Esophagus squamous epithelium (tissue), 5 donors: ENCODE measurements around the gene ADGRF3. TPM values are rescaled to one million over a fixed set of nuclear protein-coding genes. Genes with fewer than 3 reads are reported as not detected.

ENCODE experiments used
- DNase-seq: peaks from one replicate; lab custom pipeline; 2025; lab: John Stamatoyannopoulos, UW
- H3K27ac ChIP-seq, 4 donors: fragments of 200-600 bp; sonication (generic); one replicate each; pipeline ENCODE4 v1.5.1; 2016 to 2019; ENCODE audit warnings: mild to moderate bottlenecking in 1 of 4
- H3K27me3 ChIP-seq, 4 donors: fragments of 200-600 bp; sonication (generic); 1 replicate in 3 of 4; 2 replicates in 1 of 4; pipeline versions ENCODE4 v1.5.1 to v1.6.0; 2017 to 2021; ENCODE audit warnings: antibody characterized with exemption in 1 of 4
- H3K36me3 ChIP-seq, 3 donors: fragments of 200-600 bp; sonication (generic); one replicate each; pipeline ENCODE4 v1.5.1; 2016 to 2019
- H3K4me1 ChIP-seq, 3 donors: fragments of 200-600 bp; sonication (generic); one replicate each; pipeline ENCODE4 v1.5.1; 2017 to 2019
- H3K4me3 ChIP-seq, 4 donors: fragments of 200-600 bp; sonication (generic); 1 replicate in 3 of 4; 2 replicates in 1 of 4; pipeline ENCODE4 v1.5.1; 2016 to 2019; ENCODE audit warnings: mild to moderate bottlenecking in 2 of 4, moderate library complexity in 1 of 4
- H3K9me3 ChIP-seq, 3 donors: fragments of 200-600 bp; sonication (generic); one replicate each; pipeline ENCODE4 v1.5.1; 2016 to 2019
- CTCF ChIP-seq, 6 experiments: fragments of 450-650 bp in 4 of 6; fragments of 200-600 bp in 2 of 6; sonication (generic) in 2 of 6; IDR thresholded peaks; one replicate each; pipeline ENCODE4 v1.5.1; 2016 to 2019; ENCODE audit warnings: antibody characterized with exemption in 6 of 6, mild to moderate bottlenecking in 4 of 6, moderate library complexity in 4 of 6
- POLR2A ChIP-seq, 4 donors: fragments of 450-650 bp; IDR thresholded peaks; one replicate each; pipeline ENCODE4 v1.6.1; 2017; ENCODE audit warnings: antibody characterized with exemption in 4 of 4, mild to moderate bottlenecking in 4 of 4, moderate library complexity in 3 of 4
- WGBS, 2 donors: methylation state at CpG; one replicate each; pipeline ENCODE4 v1.1.5; 2018; 5-methylcytosine and 5-hydroxymethylcytosine counted together
- intact Hi-C: fragments of 100-400 bp; cut with DNase I; formaldehyde crosslinking; loops from one replicate; pipeline ENCODE4 v1.15.0; 2022
- total RNA-seq, 4 donors: library from RNA; depleted of rRNA; stranded (reverse); fragments of >200 nt; gene quantifications; one replicate each; pipeline ENCODE4 v1.1.0, GENCODE V29; 2016
- donor health status: DM: yes; HTN: yes; CAD: no.

ADGRF3 gene
- total RNA-seq, 4 donors from 2014 or later: 0.41 TPM; not detected in 3

GRCh38 chr2:26297061-26297460, 49.5 kb downstream of the ADGRF3 start:
- no peak overlapping the region for H3K4me3 ChIP-seq
- H3K36me3 ChIP-seq: no peaks in the 10 kb centered on the region
- 86 to 90% methylated on average over 2 to 3 of the region's 3 CpGs for WGBS, 2 donors
- no peak overlapping the region for H3K27ac ChIP-seq
- H3K27me3 ChIP-seq: no peaks in the 10 kb centered on the region
- no peak for DNase-seq
- intact Hi-C loops: no loop called here
- H3K4me1 ChIP-seq: peaks cover 14 to 62% (median 18%) of the 10 kb centered on the region in 3 donors
- no peaks in the 10 kb centered on the region for H3K9me3 ChIP-seq
- TF ChIP-seq POLR2A (IDR thresholded peaks at IDR 0.05) (no peak), CTCF (IDR thresholded peaks at IDR 0.05) (no peak)

- no peak overlapping the region for H3K4me3 ChIP-seq
- H3K9me3 ChIP-seq: no peaks in the 10 kb centered on the region
- no peaks in the 10 kb centered on the region for H3K27me3 ChIP-seq
- no peak overlapping the region for H3K27ac ChIP-seq
- 82 to 95% methylated on average over 1 of the region's 1 CpG for WGBS, 2 donors
- peaks cover 8 to 50% (median 13%) of the 10 kb centered on the region in 3 donors for H3K4me1 ChIP-seq
- no peak for TF ChIP-seq CTCF (IDR thresholded peaks at IDR 0.05)
- TF ChIP-seq POLR2A (IDR thresholded peaks at IDR 0.05): no peak
- H3K36me3 ChIP-seq: peaks cover 0 to 8% (median 3%) of the 10 kb centered on the region in 3 donors
- DNase-seq: no peak
- intact Hi-C loops: no loop called here
Measured at GRCh38 chr2:26295511-26295910, 51.1 kb downstream of the ADGRF3 start.

- no peak for TF ChIP-seq CTCF (IDR thresholded peaks at IDR 0.05)
- TF ChIP-seq POLR2A (IDR thresholded peaks at IDR 0.05): no peak
- Histone ChIP-seq H3K36me3 (peaks cover 5 to 36% (median 8%) of the 10 kb centered on the region in 3 donors), H3K4me1 (peaks cover 0 to 21% (median 0%) of the 10 kb centered on the region in 3 donors), H3K9me3 (no peaks in the 10 kb centered on the region), H3K4me3 (no peak overlapping the region), H3K27me3 (no peaks in the 10 kb centered on the region), H3K27ac (peak overlapping the region in 2 of 4 donors; percentile 30 to 45)
- intact Hi-C loops: no loop called here
- DNase-seq: no peak
- 35 to 54% methylated on average over 6 of the region's 6 CpGs for WGBS, 2 donors
Measured at GRCh38 chr2:26292646-26293045, 53.9 kb downstream of the ADGRF3 start.

- Histone ChIP-seq H3K36me3 (peaks cover 5 to 63% (median 15%) of the 10 kb centered on the region in 3 donors), H3K27ac (no peak overlapping the region), H3K4me3 (no peak overlapping the region), H3K4me1 (peaks cover 0 to 16% (median 0%) of the 10 kb centered on the region in 3 donors), H3K9me3 (no peaks in the 10 kb centered on the region), H3K27me3 (no peaks in the 10 kb centered on the region)
- intact Hi-C loops: no loop called here
- TF ChIP-seq POLR2A (IDR thresholded peaks at IDR 0.05) (no peak), CTCF (IDR thresholded peaks at IDR 0.05) (no peak)
- no peak for DNase-seq
- 69 to 81% methylated on average over 1 of the region's 1 CpG for WGBS, 2 donors
Measured at GRCh38 chr2:26290001-26290400, 56.6 kb downstream of the ADGRF3 start.

GRCh38 chr2:26285931-26286330, 60.7 kb downstream of the ADGRF3 start:
- TF ChIP-seq CTCF (IDR thresholded peaks at IDR 0.05) (no peak), POLR2A (IDR thresholded peaks at IDR 0.05) (no peak)
- no peak overlapping the region for H3K27ac ChIP-seq
- H3K4me3 ChIP-seq: no peak overlapping the region
- no peak for DNase-seq
- WGBS, 2 donors: 100% methylated on average over 3 of the region's 3 CpGs
- H3K9me3 ChIP-seq: no peaks in the 10 kb centered on the region
- H3K36me3 ChIP-seq: peaks cover 5 to 100% (median 39%) of the 10 kb centered on the region in 3 donors
- intact Hi-C loops: no loop called here
- no peaks in the 10 kb centered on the region for H3K27me3 ChIP-seq
- H3K4me1 ChIP-seq: peaks cover 0 to 10% (median 0%) of the 10 kb centered on the region in 3 donors
